Left hindlimb (tissue), 1 donor: ENCODE data around the gene RAET1E.
A peak's percentile ranks its signal among the peaks of the same experiment; 100 is the strongest.
"Not testable (repeated sequence)": the region's sequence is repeated elsewhere in the genome, so short reads cannot be mapped to it uniquely, and the experiment has no call there.

Source experiments
- DNase-seq: peaks from one replicate; pipeline ENCODE4 v3.0.0-alpha.2; 2018

RAET1E gene

DNA sequence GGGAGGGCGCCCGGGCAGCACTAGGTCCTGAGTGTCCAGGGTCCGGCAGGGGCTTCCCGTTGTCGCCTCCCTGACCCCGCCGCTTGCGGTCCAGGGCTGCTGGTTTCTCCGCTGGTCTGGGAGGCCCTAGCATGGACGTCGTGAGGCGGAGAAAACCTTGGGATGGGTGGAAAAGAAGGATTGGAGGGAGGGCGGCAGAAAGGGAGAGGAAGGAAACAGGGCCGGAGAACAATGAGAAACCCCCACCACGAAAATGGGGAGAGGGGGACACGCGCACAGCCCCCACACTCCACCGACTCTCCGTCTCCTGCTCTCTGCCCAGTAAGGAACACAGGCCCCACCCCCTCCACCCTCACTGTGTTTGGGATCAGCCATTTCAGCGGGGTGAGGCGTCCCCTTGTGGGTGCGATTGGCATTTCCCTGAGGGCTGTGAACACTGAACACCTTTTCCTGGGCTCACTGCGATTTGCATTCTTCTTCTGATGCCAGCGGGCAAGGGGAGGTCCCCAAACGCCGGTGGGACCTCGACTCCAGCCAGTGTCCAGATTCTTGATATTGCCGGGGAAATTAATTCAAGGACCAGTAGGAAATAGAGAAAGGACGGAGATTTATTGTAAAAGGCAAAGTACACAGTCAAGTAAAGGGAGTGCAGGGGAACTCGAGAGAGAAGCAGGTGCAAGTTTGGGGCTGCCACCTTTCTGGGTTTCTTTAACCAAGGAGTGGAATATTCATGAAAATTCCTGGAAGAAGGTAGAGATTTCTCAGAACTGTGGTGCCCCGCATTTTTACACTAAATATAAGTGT, 28.3 kb upstream of the RAET1E start:
- peak; percentile 85 for DNase-seq

DNA sequence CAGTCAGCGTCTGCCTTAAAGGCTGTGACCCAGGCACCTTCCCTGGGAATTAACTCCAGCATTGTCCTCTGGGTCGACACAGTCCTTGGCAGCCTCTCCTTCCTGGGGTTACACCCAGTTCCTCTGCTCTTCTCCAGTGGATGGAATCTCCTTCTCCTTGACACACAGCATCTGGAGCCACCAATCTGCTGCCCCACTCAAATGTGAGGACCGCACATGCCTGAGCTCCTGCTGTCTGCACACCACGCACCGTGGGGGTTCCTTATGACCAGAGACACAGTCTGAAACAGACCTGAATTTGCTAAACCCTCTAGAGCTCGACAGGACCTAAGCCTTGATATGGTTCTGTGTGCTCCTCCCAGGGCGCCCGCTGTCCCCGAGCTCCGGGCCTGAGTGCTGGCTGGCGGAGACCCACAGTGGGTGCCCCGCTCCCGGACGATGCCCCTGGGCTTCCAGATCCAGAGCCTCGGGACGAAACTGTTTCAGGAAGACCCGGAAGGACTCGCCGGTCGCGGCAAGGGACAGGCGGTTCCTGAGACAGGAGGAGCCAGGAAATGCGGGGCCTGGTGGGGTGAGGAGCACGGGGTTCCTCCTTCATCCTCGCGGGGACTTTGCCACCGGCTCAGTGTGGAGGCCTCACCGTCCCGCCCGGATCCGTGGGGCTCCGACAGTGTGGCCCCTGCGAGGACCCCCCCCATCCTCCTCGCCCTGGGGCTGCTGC, 27.5 kb upstream of the RAET1E start:
- DNase-seq = no peak

DNA sequence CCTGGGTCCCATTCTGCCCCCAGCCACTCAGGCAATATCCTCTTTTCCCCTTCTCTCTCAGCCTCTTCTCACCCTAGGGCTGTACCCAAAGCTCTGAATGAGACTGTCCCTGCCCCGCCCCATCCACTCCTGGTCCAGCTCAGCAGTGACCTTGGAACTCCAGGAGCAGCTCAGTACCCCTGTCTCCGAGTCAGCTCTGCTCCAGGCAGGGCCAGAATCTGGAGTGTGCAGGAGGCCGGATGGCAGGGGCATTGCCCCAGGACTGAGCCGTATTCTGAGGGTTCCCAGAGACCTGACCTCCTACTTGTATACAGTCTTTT, 27.0 kb upstream of the RAET1E start:
- no peak for DNase-seq

DNA sequence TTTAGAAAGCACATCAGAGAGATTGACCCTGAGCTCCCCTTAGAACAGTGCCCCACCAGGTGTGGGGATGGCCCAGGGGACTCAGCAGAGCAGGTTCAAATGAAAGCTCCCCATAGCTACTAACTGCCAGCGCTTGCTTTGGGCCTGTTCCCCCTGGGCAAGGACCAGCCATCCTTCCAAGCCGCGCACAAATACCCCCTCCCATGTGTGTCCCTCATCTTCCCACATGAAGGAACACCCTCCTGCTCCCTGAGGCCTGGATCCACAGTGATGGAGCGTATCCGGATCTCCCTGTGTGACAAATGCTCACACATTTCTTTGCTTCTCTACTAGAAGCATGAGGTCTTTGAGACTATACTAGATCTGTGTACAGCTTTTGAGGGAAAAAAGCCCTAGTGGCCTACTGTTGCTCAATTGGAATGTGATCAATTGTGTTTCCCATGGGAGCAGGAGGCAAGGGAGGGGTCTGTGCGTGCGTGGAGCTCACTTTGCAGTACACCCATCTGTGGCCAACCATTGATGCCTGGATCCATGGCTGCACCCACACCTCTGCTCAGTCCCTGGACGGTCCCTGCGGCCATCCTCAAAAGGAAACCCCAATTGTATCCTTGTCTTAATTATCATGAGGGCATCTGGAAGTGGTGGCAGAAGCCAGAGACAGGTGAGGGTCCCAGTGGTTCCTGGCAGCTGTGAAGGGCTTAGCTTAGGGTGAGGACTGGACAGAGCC, 26.5 kb upstream of the RAET1E start:
- DNase-seq = no peak

DNA sequence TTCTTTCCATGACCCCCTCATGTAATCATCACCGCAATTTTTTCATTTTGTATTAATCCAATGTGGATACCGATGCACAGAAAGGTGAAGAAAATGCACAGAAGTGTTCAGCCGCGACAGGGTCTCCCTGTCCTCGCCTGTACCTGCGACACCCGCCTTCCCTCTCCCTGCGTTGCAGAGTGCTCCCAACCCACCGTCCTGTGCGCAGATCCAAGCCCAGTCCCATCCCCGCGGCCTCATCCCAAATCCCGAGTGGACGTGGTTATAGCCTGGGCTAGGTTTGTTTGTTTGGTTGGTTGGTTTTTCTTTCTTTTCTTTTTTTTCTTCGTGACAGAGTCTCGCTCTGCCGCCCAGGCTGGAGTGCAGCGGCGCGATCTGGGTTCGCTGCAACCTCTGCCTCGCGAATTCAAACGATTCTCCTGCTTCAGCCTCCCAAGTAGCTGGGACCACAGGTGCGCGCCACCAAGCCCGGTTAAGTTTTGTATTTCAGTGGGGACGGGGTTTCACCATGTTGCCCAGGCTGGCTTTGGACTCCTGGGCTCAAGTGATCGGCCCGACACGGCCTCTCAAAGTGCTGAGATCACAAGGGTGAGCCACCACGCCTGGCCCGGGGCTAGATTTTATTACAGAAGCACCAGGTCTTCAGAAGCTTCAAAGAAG, 25.5 kb upstream of the RAET1E start:
- no peak for DNase-seq

DNA sequence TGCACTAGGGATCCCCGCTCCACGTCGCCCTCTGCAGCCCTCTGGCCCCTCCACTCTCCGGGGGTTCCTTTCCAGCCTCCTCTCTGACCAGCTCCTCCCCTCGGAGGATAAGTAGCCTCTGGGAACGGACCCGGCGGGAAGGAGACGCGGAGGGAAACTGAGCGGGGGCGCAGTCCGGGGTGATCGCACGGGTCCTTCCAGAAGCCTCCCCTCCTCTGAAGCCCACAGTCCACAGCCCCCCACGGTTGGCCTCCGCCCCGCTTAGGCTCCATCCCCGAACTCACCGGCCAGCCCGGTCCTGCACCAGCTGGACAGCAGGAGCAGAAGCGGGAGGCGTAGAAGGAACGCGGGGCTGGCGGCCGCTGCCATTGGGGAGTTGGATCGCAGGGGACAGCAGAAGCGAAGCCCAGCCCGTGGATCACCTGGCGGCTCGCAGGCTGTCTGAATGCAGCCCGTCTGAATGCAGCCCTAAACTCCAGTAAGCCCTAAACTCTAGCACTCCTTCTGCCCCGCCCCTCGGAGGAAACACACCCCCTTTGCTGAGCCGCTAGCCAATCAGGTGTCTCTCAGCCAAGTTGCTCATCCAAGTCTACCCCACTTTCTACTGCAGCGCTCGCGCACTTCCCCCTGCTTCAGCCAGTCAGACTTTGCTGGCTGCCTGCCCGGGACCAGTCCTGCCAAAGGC, 24.9 kb upstream of the RAET1E start, which contains the start of gene RAET1G:
TSS of gene RAET1G (minus strand) at position 480 of the 685 bp plus-strand sequence. CDS start at position 369, 111 bp downstream.
- peak; percentile 91 for DNase-seq

DNA sequence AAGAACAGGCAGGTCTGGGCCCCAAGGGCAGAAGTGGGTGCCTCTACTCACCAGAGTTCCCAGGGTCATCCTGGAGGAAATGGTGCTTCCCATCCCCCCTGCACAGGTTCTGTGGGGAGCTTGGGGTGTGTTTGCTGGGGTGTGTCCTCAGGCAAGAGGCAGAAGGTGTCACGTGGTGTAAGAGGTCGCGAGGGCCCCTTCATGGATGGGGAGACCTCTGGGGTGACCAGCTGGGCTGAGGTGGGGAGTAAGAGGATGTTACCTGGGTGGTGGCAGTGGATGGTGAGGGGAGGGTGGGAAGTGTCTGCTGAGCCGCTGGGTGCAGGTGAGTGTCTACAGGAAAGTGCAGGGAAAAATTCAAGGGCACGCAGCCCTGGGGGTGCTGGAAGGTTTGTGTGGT, 24.2 kb upstream of the RAET1E start:
- DNase-seq = not testable (repeated sequence)

DNA sequence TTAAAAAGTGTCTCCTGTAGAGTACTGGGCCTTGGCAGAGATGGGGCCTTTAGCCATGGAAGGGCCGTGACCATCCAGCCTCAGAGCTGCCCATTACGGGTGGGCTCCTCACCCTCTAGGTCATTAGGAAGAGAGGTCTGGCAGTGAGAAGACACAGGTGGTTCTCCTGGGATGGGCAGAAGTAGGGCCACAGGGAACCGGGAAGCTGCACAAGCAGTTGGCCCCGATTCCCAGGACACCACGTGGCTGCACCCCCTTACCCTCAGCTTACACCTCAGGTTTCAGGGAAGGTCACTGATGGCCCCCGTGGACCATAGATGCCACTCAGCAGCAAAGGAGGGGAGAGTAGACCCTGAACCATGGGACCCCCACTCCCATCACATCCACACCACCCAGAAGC, 23.4 kb upstream of the RAET1E start:
- no peak for DNase-seq

DNA sequence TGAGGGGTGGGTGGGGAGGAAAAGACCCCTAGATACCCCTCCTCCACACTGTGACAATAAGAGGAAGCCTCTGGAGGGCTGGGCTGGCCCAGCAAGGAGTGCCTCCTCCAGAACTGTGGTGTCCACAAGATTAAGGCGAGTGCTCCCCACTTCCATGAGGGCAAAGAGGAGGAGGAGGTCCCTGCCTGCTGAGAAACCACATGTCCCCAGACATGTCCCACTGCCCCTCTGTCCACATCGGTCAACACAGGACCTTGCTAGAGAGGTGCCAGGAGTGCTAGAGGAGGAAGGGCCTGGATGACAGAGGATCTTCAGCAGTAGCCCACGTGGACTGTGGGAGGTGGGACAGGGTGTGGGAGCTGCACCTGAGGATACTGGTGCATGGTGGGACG, 21.9 kb upstream of the RAET1E start:
- no peak for DNase-seq

DNA sequence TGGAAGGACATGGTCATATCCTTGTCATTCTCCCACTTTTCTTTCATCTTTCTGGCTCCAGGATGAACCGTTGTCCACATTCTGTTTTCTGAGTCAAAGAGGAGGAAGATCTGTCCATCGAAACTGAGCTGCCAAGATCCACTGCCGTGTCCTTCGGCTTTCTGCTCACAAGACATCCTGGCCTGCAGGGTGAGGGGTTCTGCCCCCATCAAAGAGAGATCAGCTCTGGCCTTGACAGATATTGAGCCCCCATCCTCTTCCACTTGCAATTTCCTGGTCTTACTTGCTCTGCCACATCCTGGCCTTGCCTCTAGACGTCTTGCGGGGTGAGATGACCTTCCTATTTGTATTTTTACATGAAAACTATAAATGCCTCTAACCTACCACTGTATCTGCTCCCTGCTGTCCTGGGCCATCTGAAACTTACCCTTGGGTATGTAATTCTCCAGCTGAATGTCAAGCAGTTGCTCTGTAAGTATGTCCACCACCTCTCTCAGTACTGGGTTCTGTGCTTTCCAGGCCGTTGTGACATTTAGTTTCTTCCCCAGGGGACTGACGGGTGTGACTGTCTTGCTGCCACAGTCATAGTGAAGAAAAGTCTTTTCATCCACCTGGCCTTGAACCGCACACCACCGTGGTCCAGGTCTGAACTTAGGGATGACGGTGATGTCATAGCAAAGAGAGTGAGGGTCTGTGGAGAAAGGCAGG, 21.4 kb upstream of the RAET1E start:
- not testable (repeated sequence) for DNase-seq

DNA sequence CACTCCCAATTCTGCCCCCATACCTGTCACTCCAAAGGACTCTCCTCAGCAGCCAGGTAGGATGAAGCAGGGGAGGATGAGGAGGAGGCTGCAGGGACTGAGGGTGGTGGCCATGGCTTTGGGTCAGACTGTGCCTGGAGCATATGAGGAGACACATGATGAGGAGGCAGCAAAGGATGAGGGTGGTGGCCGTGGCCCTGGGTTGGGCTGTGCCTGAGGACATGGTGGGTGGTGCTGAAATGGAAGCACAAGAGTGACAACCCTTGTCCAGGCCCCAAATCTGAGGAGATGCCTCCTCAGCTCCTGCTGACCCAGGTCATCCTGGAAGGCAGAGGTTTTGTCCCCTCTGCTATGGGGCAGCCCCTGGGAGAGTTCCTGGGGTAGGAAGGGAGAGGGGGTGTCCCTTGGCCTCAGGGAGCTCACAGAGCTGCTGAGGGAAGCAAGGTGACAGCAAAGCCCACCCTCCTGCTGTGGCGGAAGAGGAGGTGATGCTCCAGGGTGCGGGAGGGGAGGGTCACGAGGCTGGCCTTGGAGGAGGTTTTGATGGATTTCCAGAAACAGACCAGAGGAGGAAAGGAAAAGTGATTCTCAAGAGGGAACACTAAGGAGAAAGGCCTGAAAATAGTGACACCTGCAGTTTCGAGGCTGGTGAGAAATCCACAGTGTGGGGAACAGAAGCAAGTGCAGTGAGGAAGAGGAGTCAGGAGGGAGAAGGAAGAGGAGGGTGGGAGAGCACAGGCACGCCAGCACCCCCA, 20.4 kb upstream of the RAET1E start:
- DNase-seq = no peak

DNA sequence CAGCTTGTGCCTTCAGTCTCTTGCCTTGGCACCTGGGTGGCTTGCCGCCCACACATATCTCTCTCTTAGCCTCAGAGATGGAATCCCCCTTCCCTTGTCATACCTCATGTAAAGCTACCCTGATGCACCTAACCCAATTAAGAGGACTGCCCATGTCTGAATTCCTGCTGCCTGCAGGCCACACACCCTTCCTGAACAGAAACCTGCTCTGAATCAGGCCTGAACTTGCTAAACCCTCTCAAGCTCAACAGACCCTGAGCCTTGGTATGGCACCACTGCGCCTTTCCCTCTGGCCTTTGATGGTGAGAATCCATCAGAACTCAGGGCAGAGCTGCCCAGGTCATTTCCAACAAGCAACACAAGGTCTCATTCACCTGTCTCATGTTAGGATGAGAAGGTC, 19.8 kb upstream of the RAET1E start:
- no peak for DNase-seq

DNA sequence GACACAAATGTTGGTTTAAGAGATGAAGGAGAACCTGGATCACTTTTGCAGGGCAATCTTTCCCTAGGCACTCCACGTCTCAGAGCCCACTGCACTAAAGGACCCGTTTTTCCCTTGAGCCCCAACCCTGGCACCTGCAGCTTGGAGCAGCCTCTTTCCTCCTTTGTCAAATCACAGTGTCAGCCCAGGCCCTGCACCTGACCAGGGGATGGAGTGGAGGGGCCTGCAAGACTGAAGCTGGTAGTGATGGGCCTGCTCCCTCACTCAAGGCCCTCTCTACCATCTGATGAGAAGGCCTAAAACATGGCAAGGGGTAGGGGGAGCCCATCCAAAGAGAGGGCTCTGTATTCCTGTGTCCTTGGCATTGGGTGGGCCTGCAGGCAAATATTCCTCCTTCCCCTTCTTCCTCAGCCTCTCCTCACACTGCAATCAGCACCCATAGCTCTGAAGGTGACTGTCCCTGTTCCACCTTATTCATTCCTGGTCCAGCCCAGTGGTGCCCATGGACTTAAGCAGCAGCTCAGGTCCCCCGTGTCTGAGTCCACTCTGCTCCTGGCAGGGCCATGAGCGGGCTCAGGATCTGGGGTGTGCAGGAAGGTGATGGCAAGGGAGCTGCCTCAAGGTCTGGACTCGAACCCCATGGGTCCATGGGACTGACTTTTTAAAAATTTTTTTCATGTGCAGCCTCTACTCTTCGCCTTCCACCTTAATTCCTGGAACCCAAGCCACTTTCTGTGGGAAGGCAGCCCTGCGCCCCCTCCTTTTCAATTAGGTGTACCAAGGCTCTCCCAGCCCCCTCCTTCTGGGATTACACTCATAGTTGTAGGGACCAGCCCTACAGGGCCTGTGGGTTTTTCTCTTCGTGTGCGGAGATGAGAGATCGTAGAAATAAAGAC, 18.3 kb upstream of the RAET1E start:
- DNase-seq = no peak

DNA sequence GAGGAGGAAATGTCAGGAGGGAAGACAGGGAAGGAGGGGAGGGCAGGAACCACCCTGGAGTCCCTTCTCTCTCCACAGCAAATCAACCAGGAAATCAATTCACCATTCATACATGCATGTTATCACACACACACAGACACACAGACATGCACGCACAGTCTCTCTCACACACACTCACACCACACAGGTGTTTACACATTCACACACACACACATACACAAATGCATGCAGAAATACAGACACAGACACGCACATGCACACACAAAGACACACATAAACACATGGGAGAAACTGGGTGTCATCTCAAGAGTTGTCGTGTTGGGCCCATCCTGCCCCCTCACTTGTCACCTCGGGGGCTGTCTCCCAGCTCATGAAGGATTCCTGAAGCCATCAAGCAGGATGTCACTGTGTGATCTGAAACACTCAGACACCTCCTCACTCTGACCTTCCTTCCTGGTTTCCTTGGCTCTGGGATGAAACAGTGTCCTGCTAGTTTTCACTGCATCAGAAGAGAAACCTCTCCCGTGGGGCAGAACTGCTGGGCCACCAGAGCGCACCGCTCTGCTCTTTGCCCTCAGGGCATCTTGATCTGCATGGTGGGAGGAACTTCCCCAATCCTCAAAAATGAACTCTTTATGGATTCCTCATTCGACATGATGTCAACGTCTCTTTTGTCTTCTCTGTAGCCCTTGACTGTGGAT, 15.8 kb upstream of the RAET1E start:
- DNase-seq = no peak

DNA sequence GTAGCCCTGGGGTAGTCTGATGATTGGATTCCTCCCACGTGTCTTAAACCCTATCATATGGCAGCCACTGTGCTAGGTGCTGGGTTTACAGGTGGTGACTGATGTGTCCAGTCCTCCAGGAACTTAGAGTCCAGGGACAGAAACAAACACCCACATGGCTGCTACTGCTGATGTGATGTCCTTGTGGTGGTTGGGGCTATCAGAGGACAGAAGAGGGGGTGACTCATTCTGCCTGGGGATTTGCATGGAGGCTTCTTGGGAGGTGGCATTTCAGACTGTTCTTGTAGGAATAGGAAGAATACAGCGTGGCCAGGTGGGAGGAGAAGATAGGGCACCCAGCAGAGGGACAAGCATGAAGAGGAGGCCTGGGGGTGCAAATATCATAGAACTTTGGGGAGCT, 15.2 kb upstream of the RAET1E start:
- no peak for DNase-seq

DNA sequence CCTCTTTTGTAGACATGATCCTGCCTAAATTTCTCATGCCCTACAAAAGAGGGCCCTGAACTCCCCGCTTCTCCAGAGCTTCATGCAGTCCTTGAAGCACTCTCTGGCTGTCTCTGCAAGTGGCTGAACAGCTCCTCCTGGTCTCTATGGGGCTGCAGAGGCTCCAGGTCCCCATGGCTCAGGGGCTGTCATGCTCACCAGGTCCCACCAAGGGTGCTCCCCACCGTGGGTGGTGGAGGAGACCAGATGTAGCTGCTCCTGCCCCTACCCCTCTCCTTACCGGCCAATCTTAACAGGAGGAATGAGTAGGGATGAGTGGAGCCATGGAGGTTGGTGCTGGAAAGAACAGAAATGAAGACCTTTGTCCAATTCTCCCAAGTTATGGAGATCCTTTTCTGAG, 14.8 kb upstream of the RAET1E start:
- not testable (repeated sequence) for DNase-seq

DNA sequence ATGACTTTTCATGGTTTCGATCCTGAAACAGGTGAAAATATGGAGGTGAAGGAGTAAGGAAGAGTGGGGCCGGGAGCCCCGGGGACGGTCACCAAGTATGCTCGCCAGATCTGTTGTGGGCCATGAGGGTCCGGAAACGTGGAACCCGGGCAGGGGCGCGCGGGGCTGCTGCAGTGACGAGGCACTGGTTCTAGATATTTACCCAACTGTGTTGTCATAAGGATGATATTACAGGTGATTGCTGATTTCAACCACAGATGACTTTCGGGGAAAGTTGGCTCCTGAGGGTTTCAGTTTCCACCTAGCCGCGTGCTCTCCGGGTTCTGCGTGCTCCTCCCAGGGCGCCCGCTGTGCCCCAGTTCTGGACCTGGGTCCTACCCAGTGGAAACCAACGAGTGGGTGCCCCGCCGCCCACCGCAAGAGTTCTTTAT, 12.8 kb upstream of the RAET1E start:
- DNase-seq = no peak

DNA sequence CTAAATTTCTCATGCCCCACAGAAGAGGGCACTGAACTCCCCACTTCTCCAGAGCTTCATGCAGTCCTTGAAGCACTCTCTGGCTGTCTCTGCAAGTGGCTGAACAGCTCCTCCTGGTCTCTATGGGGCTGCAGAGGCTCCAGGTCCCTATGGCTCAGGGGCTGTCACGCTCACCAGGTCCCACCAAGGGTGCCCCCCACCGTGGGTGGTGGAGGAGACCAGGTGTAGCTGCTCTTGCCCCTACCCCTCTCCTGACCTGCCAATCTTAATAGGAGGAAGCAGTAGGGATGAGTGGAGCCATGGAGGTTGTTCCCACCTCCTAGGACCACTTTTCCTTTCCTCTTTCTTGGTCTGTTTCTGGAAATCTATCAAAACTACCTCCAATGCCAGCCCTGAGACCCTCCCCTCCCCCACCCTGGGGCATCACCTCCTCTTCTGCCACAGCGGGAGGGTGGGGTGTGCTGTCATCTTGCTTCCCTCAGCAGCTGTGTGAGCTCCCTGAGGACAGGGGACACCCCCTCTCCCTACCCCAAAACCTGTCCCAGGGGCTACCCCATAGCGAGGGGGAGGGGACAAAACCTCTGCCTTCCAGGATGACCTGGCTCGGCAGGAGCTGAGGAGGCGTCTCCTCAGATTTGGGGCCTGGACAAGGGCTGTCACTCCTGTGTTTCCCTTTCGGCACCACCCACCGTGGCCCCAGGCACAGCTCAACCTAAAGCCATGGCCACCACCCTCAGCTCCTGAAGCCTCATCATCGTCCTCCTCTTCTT, 12.0 kb upstream of the RAET1E start:
- DNase-seq = no peak

DNA sequence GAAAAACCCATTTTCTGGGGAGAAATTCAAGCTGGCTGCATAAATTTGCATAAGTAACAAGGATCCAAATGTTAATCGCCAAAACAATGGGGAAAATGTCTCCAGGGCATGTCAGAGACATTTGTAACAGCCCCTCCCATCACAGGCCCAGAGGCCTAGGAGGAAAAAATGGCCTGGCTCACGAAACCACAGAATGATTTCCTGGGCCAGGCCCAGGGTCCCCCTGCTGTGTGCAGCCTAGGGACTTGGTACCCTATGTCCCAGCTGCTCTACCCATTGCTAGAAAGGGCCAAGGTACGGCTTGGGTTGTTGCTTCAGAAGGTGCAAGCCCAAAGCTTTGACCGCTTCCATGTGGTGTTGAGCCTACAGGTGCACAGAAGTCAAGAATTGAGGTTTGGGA, 10.6 kb upstream of the RAET1E start:
- not testable (repeated sequence) for DNase-seq
